ENCODE measurements around the gene DPH2. TPM values are rescaled to one million over a fixed set of nuclear protein-coding genes. Genes with fewer than 3 reads are reported as not detected.

The DPH2 gene
- total and polyA plus RNA-seq, 10 of the 15 experiments (the other 5 are each of a cell fraction or from before 2014, with no cell fraction given) = 13.1 to 82.9 (median 52.0) TPM

GRCh38 chr1:43954036-43954435 lies 15.8 kb upstream of the DPH2 start:
- H3K79me2 ChIP-seq (ENCODE audit: control insufficient read depth, insufficient read depth, low read length) = no peaks in the 10 kb centered on the region
- H3K36me3 ChIP-seq (ENCODE audit: control insufficient read depth in 2 of 2, insufficient read depth in 2 of 2, low read length in 1 of 2) = peaks cover 0 to 16% of the 10 kb centered on the region in 2 experiments; a peak in 1 of 4 replicates
- no peak overlapping the region for H3K4me3 ChIP-seq
- ATAC-seq = no peak
- ChIA-PET RAD21 (ENCODE audit: unreplicated experiment) (no interaction called here), SMC1A (ENCODE audit: uncharacterized antibody, unreplicated experiment) (interaction anchor here (0.8 to 1.7 kb wide), 5 partner anchors 19 to 190 kb away, joined by 3 to 8 read pairs (median 3); no protein-coding TSS in a partner anchor), POLR2A (no interaction called here), CTCF (interaction anchor here (0.7 kb wide), 1 partner anchor 8 kb away, joined by 3 read pairs; no protein-coding TSS in a partner anchor)
- no peak for FAIRE-seq
- no peaks in the 10 kb centered on the region for H4K20me1 ChIP-seq (ENCODE audit: control insufficient read depth, insufficient read depth)
- H2AFZ ChIP-seq (ENCODE audit: control insufficient read depth, low read depth, low read length) = no peak overlapping the region
- WGBS (ENCODE audit: insufficient coverage, insufficient replicate concordance, low lambda C conversion rate, missing lambda C conversion rate) = 90% methylated on average over 5 of the region's 5 CpGs
- intact Hi-C loops (cut with micrococcal nuclease; ENCODE audit: unreplicated experiment) = no loop called here
- in situ Hi-C loops (cut with MboI) = no loop called here
- no peak overlapping the region for H3K27ac ChIP-seq (ENCODE audit: control insufficient read depth, insufficient read depth)
- H3K9ac ChIP-seq (ENCODE audit: control insufficient read depth, insufficient read depth, low read length) = no peak overlapping the region
- H3K9me3 ChIP-seq (replicated peaks; ENCODE audit: control insufficient read depth, insufficient read depth, low read length) = no peaks in the 10 kb centered on the region
- H3K4me1 ChIP-seq (ENCODE audit: control insufficient read depth, insufficient read depth, low read length) = no peaks in the 10 kb centered on the region
- no peaks in the 10 kb centered on the region for H3K27me3 ChIP-seq (replicated peaks in 1 of 2; ENCODE audit: control insufficient read depth in 2 of 2, insufficient read depth in 2 of 2, low read length in 1 of 2)
- no peak for DNase-seq (ENCODE audit: low read depth, low spot score)
- no peak for TF ChIP-seq ZNF384 (IDR thresholded peaks at IDR 0.05; ENCODE audit: borderline replicate concordance, low read depth, low read length)
- TF ChIP-seq HSF1 (IDR thresholded peaks at IDR 0.05; ENCODE audit: low read depth, low read length) = no peak
- TF ChIP-seq CREM (IDR thresholded peaks at IDR 0.05; ENCODE audit: low read depth) = no peak
- no peak for TF ChIP-seq BACH1 (IDR thresholded peaks at IDR 0.05; ENCODE audit: borderline replicate concordance)
- TF ChIP-seq SIX5 (IDR thresholded peaks at IDR 0.05; ENCODE audit: low read depth, low read length, severe bottlenecking) = no peak
- TF ChIP-seq NKRF (conservative IDR thresholded peaks at IDR 0.05) = no peak
- no peak for TF ChIP-seq EP300 (IDR thresholded peaks at IDR 0.05; ENCODE audit: borderline replicate concordance in 1 of 2, control insufficient read depth in 1 of 2, low read depth in 2 of 2, low read length in 2 of 2)
- TF ChIP-seq NR2C2 (IDR thresholded peaks at IDR 0.05; ENCODE audit: borderline replicate concordance, control insufficient read depth, insufficient read length, low read depth) = no peak
- no peak for TF ChIP-seq BRCA1 (IDR thresholded peaks at IDR 0.05; ENCODE audit: low read depth, low read length)
- no peak for TF ChIP-seq YBX1 (IDR thresholded peaks at IDR 0.05)
- no peak for TF ChIP-seq TARDBP (IDR thresholded peaks at IDR 0.05; ENCODE audit: borderline replicate concordance)
- no peak for TF ChIP-seq RBBP5 (conservative IDR thresholded peaks at IDR 0.05)
- TF ChIP-seq RELA (IDR thresholded peaks at IDR 0.05; ENCODE audit: borderline replicate concordance, partially characterized antibody) = no peak
- no peak for TF ChIP-seq WRNIP1 (IDR thresholded peaks at IDR 0.05; ENCODE audit: borderline replicate concordance, low read depth, low read length)
- TF ChIP-seq NFYA (IDR thresholded peaks at IDR 0.05; ENCODE audit: borderline replicate concordance, low read depth, low read length) = no peak
- TF ChIP-seq PAX5 (IDR thresholded peaks at IDR 0.05; ENCODE audit: borderline replicate concordance, low read depth, low read length) = no peak
- no peak for TF ChIP-seq SMC3 (IDR thresholded peaks at IDR 0.05; ENCODE audit: borderline replicate concordance, low read length)
- TF ChIP-seq FOXK2 (IDR thresholded peaks at IDR 0.05) = no peak
- BruUV-seq (replicated peaks) = no TSS peak
- no peak overlapping the region for H3K4me2 ChIP-seq (ENCODE audit: control insufficient read depth, insufficient read depth)

All from GM12878 (cell line).